IMR-90 (cell line): ENCODE data around the gene PLCL2. TPM values are rescaled to one million over a fixed set of nuclear protein-coding genes. Genes with fewer than 3 reads are reported as not detected.

Experiments used
- ATAC-seq: fragments of 200-7000 bp; cut with Tn5 transposase; 2 replicates; pipeline ENCODE4 v1.9.1; 2020; ENCODE audit warnings: low read depth, mild to moderate bottlenecking, moderate library complexity
- BruUV-seq: library from RNA; stranded (reverse); fragments of 400-500 nt; replicated peaks from 2 replicates; lab custom pipeline; 2021; lab: Mats Ljungman, UMichigan
- CTCF ChIA-PET: fragments of 300-600 bp; formaldehyde crosslinking; extraction: SDS; loops from one replicate; lab custom pipeline; 2021; ENCODE audit warnings: antibody characterized with exemption; lab: Yijun Ruan, JAX
- POLR2A ChIA-PET: fragments of 300-600 bp; sonication (Branson Sonifier 250); formaldehyde crosslinking; loops from one replicate; lab custom pipeline; 2022; ENCODE audit warnings: antibody characterized with exemption; ENCODE audit not compliant: unreplicated experiment; lab: Charles Lee
- DNase-seq: peaks from one replicate; pipeline ENCODE4 v3.0.0; 2013
- H2AFZ ChIP-seq: replicated peaks from 2 replicates; pipeline ENCODE3; 2013; ENCODE audit warnings: low read length, mild to moderate bottlenecking; ENCODE audit not compliant: poor library complexity
- H2AK5ac ChIP-seq: 2 replicates; pipeline ENCODE4 v1.6.1; 2013; ENCODE audit warnings: low read depth, low read length, inconsistent platforms
- H2AK9ac ChIP-seq: replicated peaks from 2 replicates; pipeline ENCODE3; 2013; ENCODE audit warnings: mild to moderate bottlenecking, low read depth, low read length, moderate library complexity; ENCODE audit not compliant: poor library complexity
- H2BK120ac ChIP-seq: 2 replicates; pipeline ENCODE4 v1.6.1; 2013; ENCODE audit warnings: low read depth, low read length, inconsistent platforms
- H2BK15ac ChIP-seq: 3 replicates; pipeline ENCODE4 v1.6.1; 2013; ENCODE audit warnings: low read depth, low read length, inconsistent platforms
- H2BK20ac ChIP-seq: 2 replicates; pipeline ENCODE4 v1.6.1; 2013; ENCODE audit warnings: low read depth, mild to moderate bottlenecking, inconsistent platforms, low read length, moderate library complexity
- H2BK5ac ChIP-seq: 2 replicates; pipeline ENCODE4 v1.6.1; 2013; ENCODE audit warnings: mild to moderate bottlenecking, low read depth, low read length, inconsistent platforms; ENCODE audit not compliant: poor library complexity, severe bottlenecking
- H3K14ac ChIP-seq: replicated peaks from 2 replicates; pipeline ENCODE4 v1.6.1; 2013; ENCODE audit warnings: low read depth, low read length, inconsistent platforms
- H3K18ac ChIP-seq: 2 replicates; pipeline ENCODE4 v1.6.1; 2013; ENCODE audit warnings: low read depth, low read length, control low read depth
- H3K23ac ChIP-seq: 2 replicates; pipeline ENCODE4 v1.6.1; 2013; ENCODE audit warnings: low read depth, low read length, inconsistent platforms
- H3K27ac ChIP-seq: 2 replicates; pipeline ENCODE4 v1.5.1; 2013; ENCODE audit warnings: mild to moderate bottlenecking, control low read depth, low read length; ENCODE audit not compliant: insufficient read depth
- H3K27me3 ChIP-seq: 2 replicates; pipeline ENCODE4 v1.6.1; 2013; ENCODE audit warnings: low read length; ENCODE audit not compliant: control insufficient read depth, insufficient read depth
- H3K36me3 ChIP-seq: 2 replicates; pipeline ENCODE4 v1.6.1; 2013; ENCODE audit warnings: low read length, mixed read lengths; ENCODE audit not compliant: control insufficient read depth, insufficient read depth
- H3K4ac ChIP-seq: 2 replicates; pipeline ENCODE4 v1.6.1; 2013; ENCODE audit warnings: low read depth, low read length, inconsistent platforms
- H3K4me1 ChIP-seq: 2 replicates; pipeline ENCODE4 v1.6.1; 2013; ENCODE audit warnings: low read length, mixed read lengths; ENCODE audit not compliant: control insufficient read depth, insufficient read depth
- H3K4me2 ChIP-seq: 2 replicates; pipeline ENCODE4 v1.6.1; 2013; ENCODE audit warnings: low read depth, mild to moderate bottlenecking, control low read depth, low read length, moderate library complexity
- H3K4me3 ChIP-seq: 2 replicates; pipeline ENCODE4 v1.5.1; 2013; ENCODE audit warnings: low read depth, mild to moderate bottlenecking, control low read depth, low read length, moderate library complexity; ENCODE audit not compliant: insufficient read depth
- H3K56ac ChIP-seq: 2 replicates; pipeline ENCODE4 v1.6.1; 2013; ENCODE audit warnings: low read length, inconsistent platforms; ENCODE audit not compliant: insufficient read depth; ENCODE audit errors: extremely low read depth
- H3K79me1 ChIP-seq, 2 experiments: 2 replicates each; pipeline ENCODE4 v1.6.1; 2013; ENCODE audit warnings: low read length in 2 of 2, inconsistent platforms in 1 of 2, low read depth in 1 of 2
- H3K9ac ChIP-seq: 2 replicates; pipeline ENCODE4 v1.6.1; 2013; ENCODE audit warnings: low read depth, low read length, control low read depth
- H3K9me1 ChIP-seq: 2 replicates; pipeline ENCODE4 v1.6.1; 2013; ENCODE audit warnings: low read length, inconsistent platforms; ENCODE audit not compliant: insufficient read depth
- H3K9me3 ChIP-seq: 2 replicates; pipeline ENCODE4 v1.6.1; 2013; ENCODE audit warnings: low read length; ENCODE audit not compliant: control insufficient read depth, insufficient read depth
- H4K20me1 ChIP-seq: 2 replicates; pipeline ENCODE4 v1.6.1; 2013; ENCODE audit warnings: low read length, inconsistent platforms; ENCODE audit not compliant: insufficient read depth
- H4K5ac ChIP-seq: 2 replicates; pipeline ENCODE4 v1.6.1; 2013; ENCODE audit warnings: mild to moderate bottlenecking, low read depth, low read length, control low read depth
- H4K8ac ChIP-seq, 2 experiments: 2 replicates each; pipeline ENCODE4 v1.6.1; 2013; ENCODE audit warnings: low read depth in 2 of 2, low read length in 2 of 2, control low read depth in 1 of 2, inconsistent platforms in 1 of 2
- H4K91ac ChIP-seq: 2 replicates; pipeline ENCODE4 v1.6.1; 2013; ENCODE audit warnings: low read depth, low read length, inconsistent platforms; ENCODE audit not compliant: insufficient read depth
- BHLHE40 ChIP-seq: fragments of 150-350 bp; IDR thresholded peaks from 2 replicates; pipeline ENCODE4 v1.6.1; 2016; ENCODE audit warnings: mild to moderate bottlenecking, low read depth, low read length
- CEBPB ChIP-seq: IDR thresholded peaks from 2 replicates; pipeline ENCODE4 v1.6.1; 2012; ENCODE audit warnings: low read depth, low read length, improper control_type of control experiment
- CHD1 ChIP-seq: IDR thresholded peaks from 2 replicates; pipeline ENCODE4 v1.6.1; 2012; ENCODE audit warnings: low read depth, low read length, improper control_type of control experiment
- CTCF ChIP-seq: conservative IDR thresholded peaks from 2 replicates; pipeline ENCODE4 v1.5.1; 2012; ENCODE audit warnings: mild to moderate bottlenecking, low read depth, low read length, improper control_type of control experiment
- FOS ChIP-seq: fragments of 150-350 bp; IDR thresholded peaks from 2 replicates; pipeline ENCODE4 v1.6.1; 2016; ENCODE audit warnings: low read depth, low read length
- MAFK ChIP-seq: IDR thresholded peaks from 2 replicates; pipeline ENCODE4 v1.6.1; 2012; ENCODE audit warnings: low read depth, low read length, improper control_type of control experiment
- MAZ ChIP-seq: IDR thresholded peaks from 2 replicates; pipeline ENCODE4 v1.6.1; 2012; ENCODE audit warnings: low read depth, mild to moderate bottlenecking, low read length, improper control_type of control experiment, moderate library complexity, borderline replicate concordance
- MXI1 ChIP-seq: IDR thresholded peaks from 2 replicates; pipeline ENCODE4 v1.6.1; 2012; ENCODE audit warnings: low read depth, mild to moderate bottlenecking, low read length, moderate library complexity, borderline replicate concordance
- NFE2L2 ChIP-seq: fragments of 150-350 bp; IDR thresholded peaks from 2 replicates; pipeline ENCODE4 v1.6.1; 2016; ENCODE audit warnings: low read depth, mild to moderate bottlenecking, low read length
- POLR2A ChIP-seq: IDR thresholded peaks from 2 replicates; pipeline ENCODE4 v1.6.1; 2012; ENCODE audit warnings: mild to moderate bottlenecking, low read depth, low read length
- RAD21 ChIP-seq: IDR thresholded peaks from 2 replicates; pipeline ENCODE4 v1.6.1; 2012; ENCODE audit warnings: low read length, improper control_type of control experiment
- RCOR1 ChIP-seq: IDR thresholded peaks from 2 replicates; pipeline ENCODE4 v1.6.1; 2012; ENCODE audit warnings: mild to moderate bottlenecking, low read length, improper control_type of control experiment; ENCODE audit not compliant: insufficient replicate concordance
- RFX5 ChIP-seq: IDR thresholded peaks from 2 replicates; pipeline ENCODE4 v1.8.0; 2012; ENCODE audit warnings: low read depth, mild to moderate bottlenecking, low read length, moderate library complexity
- SMC3 ChIP-seq: fragments of 150-350 bp; IDR thresholded peaks from 2 replicates; pipeline ENCODE4 v1.6.1; 2016; ENCODE audit warnings: low read depth, mild to moderate bottlenecking, antibody characterized with exemption, low read length, moderate library complexity
- USF2 ChIP-seq: fragments of 150-350 bp; IDR thresholded peaks from 2 replicates; pipeline ENCODE4 v1.6.1; 2017; ENCODE audit warnings: mild to moderate bottlenecking, antibody characterized with exemption, low read length, low read depth
- WGBS, 2 experiments: methylation state at CpG; one replicate each; pipeline versions ENCODE4 v1.1.5 to v1.1.7; 2013; ENCODE audit warnings: missing lambda C conversion rate in 2 of 2; ENCODE audit not compliant: insufficient read length in 1 of 2; ENCODE audit errors: extremely low coverage in 2 of 2; 5-methylcytosine and 5-hydroxymethylcytosine counted together
- dilution Hi-C: fragments of 300-500 bp; cut with HindIII; formaldehyde crosslinking; loops from one replicate; pipeline ENCODE4 v1.14.3; 2018; ENCODE audit warnings: low sequenced_read_pairs; ENCODE audit not compliant: unreplicated experiment
- in situ Hi-C: fragments of 300-500 bp; cut with MboI; formaldehyde crosslinking; loops from 3 replicates; pipeline ENCODE4 v1.14.3; 2019; ENCODE audit warnings: low sequenced_read_pairs, inconsistent platforms, mixed read lengths
- intact Hi-C: fragments of 100-400 bp; cut with micrococcal nuclease; formaldehyde crosslinking; loops from 2 replicates; pipeline ENCODE4 v1.10.0; 2022
- polyA plus RNA-seq, 3 experiments: library from polyadenylated mRNA; depleted of rRNA; stranded (reverse); fragments of >200 nt; gene quantifications; 2 replicates each; pipeline ENCODE4 v1.2.3, GENCODE V29; 2012; ENCODE audit warnings: low replicate concordance in 1 of 3
- total RNA-seq: library from RNA; depleted of rRNA; stranded (reverse); fragments of >200 nt; gene quantifications from 2 replicates; pipeline ENCODE4 v1.2.3, GENCODE V29; 2012
- TF ChIP-seq, protein P1 (sequence below): fragments of 150-350 bp; IDR thresholded peaks from 2 replicates; pipeline ENCODE4 v1.6.1; 2016; ENCODE audit warnings: low read depth, mild to moderate bottlenecking, low read length, moderate library complexity, borderline replicate concordance

The PLCL2 gene
- total and polyA plus RNA-seq, 2 of the 4 experiments (the other 2 are of a cell fraction) = 0.92 to 3.8 TPM

DNA sequence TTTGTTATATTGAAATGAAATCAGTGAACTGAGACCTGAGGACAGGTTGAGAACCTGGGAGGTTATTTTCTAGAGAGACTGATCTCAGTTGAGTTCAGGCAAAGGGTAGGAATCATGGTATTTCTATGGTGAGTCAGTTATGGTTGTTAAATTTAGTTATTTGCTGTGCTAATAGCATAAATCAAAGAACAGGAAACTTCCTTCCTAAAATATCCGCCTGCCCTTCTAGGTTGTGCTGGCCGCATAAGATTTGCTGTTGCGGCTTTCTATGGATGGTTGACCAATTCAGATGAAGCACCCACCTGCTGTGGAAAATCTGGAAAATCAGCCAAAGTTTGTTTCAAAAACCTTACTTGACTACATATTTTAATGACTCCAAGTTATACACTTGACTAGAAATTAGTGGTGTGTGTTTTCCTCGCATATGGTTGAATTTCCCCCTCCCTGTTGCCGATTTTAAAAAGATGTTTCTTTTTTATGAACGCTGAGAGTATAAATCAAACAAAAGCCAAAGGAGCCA is 52.6 kb downstream of the PLCL2 start:
- H4K20me1 ChIP-seq = no peaks in the 10 kb centered on the region
- H3K56ac ChIP-seq = no peak overlapping the region
- no peak overlapping the region for H2AK9ac ChIP-seq
- no peaks in the 10 kb centered on the region; the same call in 1 of the 2 replicates for H3K27me3 ChIP-seq
- no peak overlapping the region for H3K18ac ChIP-seq
- no peak overlapping the region for H2AK5ac ChIP-seq
- no peak overlapping the region for H4K5ac ChIP-seq
- DNase-seq (no peak), ATAC-seq (no peak)
- no peak overlapping the region for H3K23ac ChIP-seq
- intact Hi-C loops = no loop called here
- H4K91ac ChIP-seq = no peak overlapping the region
- H3K14ac ChIP-seq = no peak overlapping the region
- no peak overlapping the region for H4K8ac ChIP-seq
- no peak overlapping the region for H2AFZ ChIP-seq
- no peak for TF ChIP-seq USF2
- TF ChIP-seq POLR2A = no peak
- no peak for TF ChIP-seq CHD1
- TF ChIP-seq CTCF = no peak
- no peak for TF ChIP-seq SMC3
- no peak for TF ChIP-seq MAFK
- TF ChIP-seq NFE2L2 = no peak
- no peak for TF ChIP-seq FOS
- no peak for TF ChIP-seq RFX5
- no peak for TF ChIP-seq RCOR1
- TF ChIP-seq MXI1 = no peak
- no peak for TF ChIP-seq RAD21
- TF ChIP-seq CEBPB = no peak
- TF ChIP-seq, protein P1, sequence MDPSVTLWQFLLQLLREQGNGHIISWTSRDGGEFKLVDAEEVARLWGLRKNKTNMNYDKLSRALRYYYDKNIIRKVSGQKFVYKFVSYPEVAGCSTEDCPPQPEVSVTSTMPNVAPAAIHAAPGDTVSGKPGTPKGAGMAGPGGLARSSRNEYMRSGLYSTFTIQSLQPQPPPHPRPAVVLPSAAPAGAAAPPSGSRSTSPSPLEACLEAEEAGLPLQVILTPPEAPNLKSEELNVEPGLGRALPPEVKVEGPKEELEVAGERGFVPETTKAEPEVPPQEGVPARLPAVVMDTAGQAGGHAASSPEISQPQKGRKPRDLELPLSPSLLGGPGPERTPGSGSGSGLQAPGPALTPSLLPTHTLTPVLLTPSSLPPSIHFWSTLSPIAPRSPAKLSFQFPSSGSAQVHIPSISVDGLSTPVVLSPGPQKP = no peak
- no peak for TF ChIP-seq MAZ
- no peak for TF ChIP-seq BHLHE40
- H3K4me2 ChIP-seq = no peak overlapping the region
- H3K9me3 ChIP-seq = no peaks in the 10 kb centered on the region
- no CpG with 5 or more reads among the region's 6 CpGs for WGBS, 2 experiments
- no peak overlapping the region for H2BK120ac ChIP-seq
- no peaks in the 10 kb centered on the region for H3K4me1 ChIP-seq
- no peak overlapping the region for H3K4ac ChIP-seq
- BruUV-seq = no TSS peak
- H3K27ac ChIP-seq = no peak overlapping the region
- H2BK20ac ChIP-seq = no peak overlapping the region
- no peaks in the 10 kb centered on the region for H3K36me3 ChIP-seq
- no peaks in the 10 kb centered on the region; a peak in 1 of 4 replicates for H3K79me1 ChIP-seq
- no peak overlapping the region for H2BK15ac ChIP-seq
- dilution Hi-C loops = no loop called here
- ChIA-PET POLR2A (no interaction called here), CTCF (no interaction called here)
- in situ Hi-C loops = no loop called here
- no peak overlapping the region for H3K9ac ChIP-seq
- no peaks in the 10 kb centered on the region for H3K9me1 ChIP-seq
- H2BK5ac ChIP-seq = no peak overlapping the region
- H3K4me3 ChIP-seq = no peak overlapping the region
